GF-D8 (cell line): ENCODE data around the gene STEAP2.
"Not testable (repeated sequence)": the region's sequence is repeated elsewhere in the genome, so short reads cannot be mapped to it uniquely, and the experiment has no call there.

Source experiments
- DNase-seq: peaks from one replicate; lab custom pipeline; 2025; lab: John Stamatoyannopoulos, UW

STEAP2 gene

DNA sequence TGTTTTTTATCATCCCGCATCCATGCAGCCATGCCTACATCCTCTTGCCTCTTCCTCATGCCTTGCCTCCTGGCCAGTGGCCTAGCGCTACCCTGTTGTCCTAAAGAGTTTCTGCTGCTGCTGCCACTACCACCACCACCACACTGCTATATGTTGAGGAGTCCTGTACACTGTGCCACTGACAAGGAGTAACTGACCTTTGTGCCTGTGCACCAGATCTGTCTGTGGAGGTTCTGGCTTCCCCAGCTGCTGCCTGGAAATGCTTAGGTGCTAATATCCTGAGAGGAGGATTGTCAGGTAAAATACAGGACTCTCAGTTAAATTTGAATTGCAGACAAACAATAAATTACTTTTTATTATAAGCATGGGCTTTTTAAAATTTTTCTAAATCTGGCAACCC is 26.5 kb downstream of the STEAP2 start:
- no peak for DNase-seq

DNA sequence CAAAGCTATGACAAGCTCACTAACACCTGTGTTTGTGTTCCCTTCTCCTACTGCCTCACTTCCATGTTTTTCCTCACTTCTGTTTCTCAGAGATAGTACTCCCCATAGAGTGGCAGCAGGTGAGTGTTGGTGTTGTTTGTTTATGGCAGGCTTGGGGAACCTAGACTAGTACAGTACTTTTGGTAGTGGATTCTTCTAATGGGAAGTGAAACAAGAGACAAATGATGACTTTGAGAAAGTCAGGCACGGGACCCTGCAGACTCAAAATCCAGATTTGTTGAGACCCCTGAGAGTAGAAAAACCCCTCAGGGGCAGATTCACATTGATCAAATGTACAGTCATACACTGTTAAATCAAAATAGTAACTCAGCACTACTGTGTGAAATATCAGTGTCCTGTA is 27.0 kb downstream of the STEAP2 start:
- no peak for DNase-seq

DNA sequence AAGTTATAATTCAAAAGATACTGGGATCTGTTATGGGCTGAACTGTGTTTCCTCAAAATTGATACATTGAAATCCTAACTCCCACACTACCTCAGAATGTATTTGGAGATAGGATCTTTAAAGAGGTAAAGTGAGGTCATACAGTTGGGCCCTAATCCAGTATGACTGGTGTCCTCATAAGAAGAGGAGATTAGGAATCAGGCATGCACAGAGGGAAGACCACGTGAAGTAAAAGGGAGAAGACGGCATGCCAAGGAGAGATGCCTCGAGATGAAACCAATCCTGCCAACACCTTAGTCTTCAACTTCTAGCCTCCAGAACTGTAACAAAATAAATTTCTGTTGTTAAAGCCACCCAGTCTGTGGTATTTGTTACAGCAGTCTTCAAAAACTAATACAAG is 27.5 kb downstream of the STEAP2 start:
- no peak for DNase-seq

DNA sequence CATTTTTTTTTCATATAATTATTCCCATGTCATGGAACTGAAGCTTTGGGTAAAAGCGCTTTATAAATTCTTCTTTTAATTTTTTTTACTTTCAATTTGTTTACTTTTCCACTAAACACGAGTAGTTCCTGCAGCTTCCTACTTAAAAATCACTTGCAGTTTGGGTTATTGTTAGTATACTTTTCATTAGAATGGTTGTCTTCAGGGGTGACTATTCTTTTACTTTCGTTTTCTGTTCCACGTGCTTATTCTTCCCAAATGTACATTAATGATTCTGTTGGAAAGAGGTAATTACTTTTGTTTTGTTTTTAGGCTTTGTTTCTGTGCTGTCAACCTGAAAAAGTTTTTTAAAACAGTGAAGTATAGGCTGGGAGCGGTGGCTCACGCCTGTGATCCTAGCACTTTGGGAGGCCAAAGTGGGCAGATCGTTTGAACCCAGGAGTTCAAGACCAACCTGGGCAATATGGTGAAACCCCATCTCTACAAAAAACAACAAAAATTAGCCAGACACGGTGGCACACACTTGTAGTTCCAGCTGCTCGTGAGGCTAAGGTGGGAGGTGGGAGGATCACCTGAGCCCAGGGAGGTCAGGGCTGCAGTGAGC is 28.2 kb downstream of the STEAP2 start:
- no peak for DNase-seq

DNA sequence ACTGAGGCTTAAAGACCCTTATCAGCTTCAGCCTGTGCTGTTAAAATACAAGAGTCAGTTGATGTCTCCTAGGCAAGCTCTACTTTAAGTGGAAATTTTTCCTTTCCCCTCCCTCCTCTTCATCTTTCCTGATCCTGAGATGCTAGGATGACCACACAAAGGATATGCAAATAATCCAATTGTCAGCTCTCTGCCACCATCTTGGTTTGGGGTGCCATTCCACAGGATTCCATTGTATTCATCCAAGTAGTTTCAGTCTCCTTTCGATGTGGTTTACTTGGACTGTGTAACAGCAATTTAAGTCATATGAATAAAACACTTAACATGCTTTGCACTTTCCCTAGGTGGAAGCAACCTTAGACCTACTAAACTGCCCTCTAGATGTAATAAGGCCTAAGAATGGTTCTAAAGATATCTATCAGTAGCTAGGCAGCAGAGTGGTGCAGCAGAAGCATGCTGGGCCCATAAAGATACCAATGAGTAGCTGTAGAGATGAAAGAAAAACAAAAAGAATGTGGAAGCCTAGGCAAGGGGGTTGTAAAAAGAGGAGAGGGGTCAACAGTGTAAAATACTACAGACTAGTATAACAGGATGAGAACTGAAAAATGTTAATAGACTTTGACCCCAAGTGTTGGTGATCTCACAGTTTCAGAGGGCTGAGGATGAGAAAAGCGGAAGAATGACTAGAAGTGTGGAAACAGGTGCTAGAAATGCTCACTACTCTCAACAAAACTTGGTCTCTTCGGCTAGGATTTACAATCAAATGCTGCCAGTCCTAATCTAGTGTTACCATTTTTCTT is 31.0 kb downstream of the STEAP2 start:
- no peak for DNase-seq

DNA sequence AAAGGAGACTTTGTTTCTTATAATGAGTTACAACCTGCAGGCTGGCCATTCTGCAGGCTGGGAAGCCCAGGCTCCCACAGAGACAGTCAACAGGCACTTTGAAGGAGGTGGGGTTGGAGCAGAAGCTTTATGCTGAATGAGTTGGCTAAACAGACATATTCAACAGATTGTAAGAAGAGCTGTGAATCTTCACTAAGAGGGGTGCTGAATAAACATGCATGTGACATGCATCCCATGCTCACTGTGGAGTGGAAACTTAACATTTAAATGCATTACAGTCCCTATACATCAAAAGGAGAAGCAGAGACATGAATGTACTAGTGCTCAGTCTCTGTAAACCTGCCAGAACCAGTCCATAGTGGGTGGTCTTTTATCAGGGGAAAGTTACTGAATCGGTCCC is 32.0 kb downstream of the STEAP2 start:
- no peak for DNase-seq

DNA sequence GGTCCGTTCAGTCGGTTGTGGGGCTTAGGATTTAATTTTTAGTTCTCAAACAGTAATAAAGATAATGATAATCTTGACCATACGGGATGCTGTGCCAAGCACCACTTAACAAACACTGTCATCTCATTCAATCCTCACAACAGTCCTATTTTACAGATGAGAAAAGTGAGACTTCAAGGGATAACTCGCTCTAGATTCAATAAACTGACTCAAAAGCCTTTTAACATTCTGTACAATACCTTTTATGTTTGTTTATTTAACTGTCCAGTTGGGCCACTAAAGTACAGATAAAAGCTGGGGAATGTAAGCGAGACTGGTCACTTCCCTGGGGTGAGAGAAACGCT is 33.0 kb downstream of the STEAP2 start:
- no peak for DNase-seq

DNA sequence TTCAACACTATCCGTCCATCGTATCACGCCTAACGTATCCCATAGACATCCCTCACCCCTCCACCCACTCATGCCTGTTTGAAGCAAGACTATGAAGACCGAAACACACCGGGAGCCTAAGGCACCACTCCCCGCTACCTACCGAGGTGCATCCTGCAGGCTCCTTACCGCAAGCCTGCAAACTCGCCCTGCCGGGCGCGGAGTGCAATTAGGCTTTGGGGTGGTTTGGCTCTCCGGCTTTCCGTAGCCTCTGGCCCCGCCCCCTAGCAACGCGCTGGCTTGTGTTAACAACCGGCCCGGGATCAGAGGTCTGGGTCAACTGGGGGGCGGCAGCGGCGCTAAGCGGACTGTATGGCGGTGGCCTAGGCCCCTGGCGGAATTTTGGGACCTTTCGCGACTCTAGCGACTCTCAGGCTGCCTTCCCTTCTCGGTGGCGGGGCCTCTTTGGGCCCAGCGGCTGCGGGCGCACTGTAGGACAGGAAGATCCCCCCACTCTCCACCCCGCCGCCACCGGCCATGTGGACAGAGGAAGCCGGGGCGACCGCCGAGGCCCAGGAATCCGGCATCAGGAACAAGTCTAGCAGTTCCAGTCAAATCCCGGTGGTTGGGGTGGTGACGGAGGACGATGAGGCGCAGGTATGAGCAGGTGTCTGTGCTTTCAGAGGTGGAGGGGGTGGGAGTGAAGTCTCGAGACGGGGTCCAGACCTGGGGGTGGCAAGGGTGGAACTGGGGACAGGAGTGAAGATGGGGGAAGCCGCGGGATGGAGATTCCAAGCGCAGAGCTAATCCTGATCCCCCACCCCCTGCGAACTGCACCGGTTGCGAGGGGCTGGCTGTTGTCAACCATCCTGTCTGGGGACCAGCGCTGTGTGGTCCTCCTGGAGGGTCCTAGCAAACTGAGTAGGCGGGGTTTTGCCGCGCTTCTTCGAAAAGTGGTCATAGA is 33.6 kb downstream of the STEAP2 start, which contains the start of gene CFAP69:
Gene CFAP69 (plus strand): TSS at position 266 of the 943 bp plus-strand sequence. CDS start 251 bp downstream, at position 517.
- DNase-seq: no peak

DNA sequence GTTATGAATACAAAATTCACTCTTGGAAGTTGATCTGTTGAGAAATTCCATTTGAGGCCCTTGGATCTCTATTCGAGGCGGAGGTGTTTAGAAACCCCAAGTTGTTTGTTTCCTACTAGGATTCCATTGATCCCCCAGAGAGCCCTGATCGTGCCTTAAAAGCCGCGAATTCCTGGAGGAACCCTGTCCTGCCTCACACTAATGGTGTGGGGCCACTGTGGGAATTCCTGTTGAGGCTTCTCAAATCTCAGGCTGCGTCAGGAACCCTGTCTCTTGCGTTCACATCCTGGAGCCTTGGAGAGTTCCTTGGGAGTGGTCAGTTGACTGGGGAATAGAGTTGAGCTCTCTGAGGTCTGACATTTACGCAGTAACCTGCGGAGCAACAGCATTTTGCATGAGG is 34.6 kb downstream of the STEAP2 start:
- no peak for DNase-seq

DNA sequence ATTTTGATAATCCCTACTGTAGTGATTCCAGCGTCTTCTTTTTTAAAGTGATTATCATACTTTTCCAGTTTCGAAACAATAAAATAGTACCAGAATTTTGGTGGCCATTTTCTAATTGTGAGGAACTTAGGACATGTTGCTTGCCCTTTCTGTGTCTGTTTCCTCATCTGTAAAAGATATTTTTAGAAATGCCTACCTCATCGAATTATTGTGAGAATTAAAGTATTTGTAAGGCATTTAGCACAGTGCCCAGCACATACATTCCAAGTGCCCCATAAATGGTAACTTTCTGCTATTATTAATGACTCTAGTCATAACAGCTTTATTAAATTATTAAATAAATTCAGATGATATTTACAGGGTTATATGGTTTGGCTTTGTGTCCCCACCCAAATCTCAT is 37.2 kb downstream of the STEAP2 start:
- DNase-seq: no peak

DNA sequence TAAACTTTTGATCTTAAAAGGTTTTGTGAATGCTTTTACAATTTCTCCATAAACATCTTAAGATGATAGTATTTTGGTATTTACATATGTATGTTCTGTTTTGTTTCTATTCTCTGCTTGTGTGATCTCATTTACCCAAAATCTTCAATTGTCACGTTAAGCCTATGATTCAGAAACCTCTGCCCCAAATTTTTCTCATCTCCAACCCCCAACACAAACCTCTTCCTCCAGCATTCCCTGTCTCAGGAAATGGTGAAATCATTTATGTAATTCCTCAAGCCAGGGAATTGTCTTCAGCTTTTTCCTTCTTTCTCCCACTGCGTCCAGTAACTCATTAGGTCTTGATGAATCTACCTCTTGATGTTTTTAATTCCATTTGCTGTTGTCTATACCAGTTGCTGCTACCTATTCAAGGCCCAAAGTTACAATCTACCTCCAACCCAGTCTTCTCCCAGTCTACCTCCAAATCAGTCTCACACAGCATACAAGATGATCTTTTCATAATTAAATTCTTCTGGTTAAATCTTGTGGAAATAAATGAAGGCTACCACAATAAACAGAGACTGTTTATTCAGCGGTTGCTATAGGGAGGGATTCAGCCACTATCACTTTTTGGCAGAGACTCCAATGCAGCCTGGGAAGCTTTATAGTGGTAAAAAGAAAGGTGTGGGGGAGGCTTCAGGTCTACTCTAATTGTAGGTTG is 39.2 kb downstream of the STEAP2 start:
- no peak for DNase-seq

DNA sequence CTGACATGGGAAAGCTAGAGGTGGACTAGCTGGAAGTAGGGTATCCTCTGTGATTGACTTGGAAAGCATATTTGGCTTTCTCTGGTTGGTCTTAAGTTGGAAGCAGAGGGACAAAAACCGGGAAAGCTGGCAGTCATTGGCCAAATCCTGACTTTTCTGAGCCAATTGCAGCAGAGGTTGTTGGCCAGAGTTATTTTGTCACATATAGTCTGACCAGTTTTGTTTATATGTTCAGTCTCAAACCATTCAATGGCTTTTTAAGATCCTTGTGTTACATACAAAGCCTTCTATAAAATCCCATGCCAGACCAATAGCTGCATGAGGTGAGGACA is 39.7 kb downstream of the STEAP2 start:
- no peak for DNase-seq

DNA sequence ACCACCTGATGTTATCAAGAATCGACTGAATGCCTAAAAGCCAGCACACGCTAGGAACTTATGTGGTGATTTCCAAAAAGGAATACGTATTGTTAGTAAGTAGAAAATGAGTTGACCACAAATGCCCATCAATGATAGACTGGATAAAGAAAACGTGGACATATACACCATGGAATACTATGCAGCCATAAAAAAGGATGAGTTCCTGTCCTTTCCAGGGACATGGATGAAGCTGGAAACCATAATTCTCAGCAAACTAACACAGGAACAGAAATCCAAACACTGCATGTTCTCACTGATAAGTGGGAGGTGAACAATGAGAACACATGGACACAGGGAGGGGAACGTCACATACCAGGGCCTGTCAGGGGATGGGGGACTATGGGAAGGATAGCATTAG is 44.5 kb downstream of the STEAP2 start:
- not testable (repeated sequence) for DNase-seq

DNA sequence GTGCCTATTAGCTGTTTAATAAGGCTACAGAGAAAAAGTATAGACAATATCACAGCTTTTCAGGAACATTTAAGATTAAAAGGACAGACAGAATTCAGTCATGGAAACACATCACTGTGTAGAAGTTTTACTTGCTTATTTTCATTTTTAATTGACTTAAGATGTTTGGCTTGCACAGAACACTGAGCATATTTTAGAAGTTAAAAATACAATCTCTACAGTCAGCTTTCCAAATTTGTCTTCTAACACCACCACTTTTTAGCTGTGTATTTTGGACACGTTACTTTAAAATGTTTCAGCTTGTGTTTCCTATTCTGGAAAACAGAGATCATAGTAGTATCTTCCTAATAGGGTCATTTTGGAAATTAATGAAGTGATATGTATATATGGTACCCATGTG is 45.2 kb downstream of the STEAP2 start:
- DNase-seq: no peak

DNA sequence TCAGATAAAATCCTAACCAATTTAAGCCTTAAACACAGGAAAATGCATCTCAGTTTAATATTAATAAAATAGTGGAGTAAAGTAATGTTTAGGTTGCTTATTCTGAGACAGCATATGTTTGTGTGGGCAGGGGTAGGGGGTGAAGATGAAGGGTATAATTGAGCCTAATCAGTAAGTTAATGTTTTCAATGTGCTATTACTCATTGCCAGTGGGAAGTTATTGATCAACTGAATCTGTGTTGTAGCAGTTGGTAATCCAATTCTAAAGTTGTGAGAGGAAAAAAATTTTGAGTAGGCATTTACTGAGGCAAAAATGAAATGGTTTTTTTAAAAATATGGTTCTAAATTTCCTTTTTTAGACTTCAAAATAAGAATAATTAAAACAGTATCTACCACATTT is 49.9 kb downstream of the STEAP2 start:
- DNase-seq: no peak

DNA sequence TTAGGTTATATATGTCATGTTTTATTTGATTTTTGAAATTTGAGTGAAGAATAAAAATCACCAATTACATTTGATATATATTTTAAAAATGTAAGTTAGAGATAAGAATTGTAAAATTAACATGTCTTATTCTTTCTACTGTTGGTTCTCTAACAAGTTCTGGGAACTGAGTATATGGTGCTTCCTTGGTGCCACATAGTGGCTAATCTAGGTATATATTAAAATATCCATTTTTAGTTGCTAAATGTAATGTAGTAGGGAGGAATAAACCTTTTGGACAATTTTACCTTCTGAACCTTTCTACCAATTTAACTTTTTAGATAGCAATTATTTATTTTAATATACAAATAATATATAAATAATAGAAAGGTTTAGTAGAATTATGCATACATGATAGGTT is 50.9 kb downstream of the STEAP2 start:
- peak; percentile 15 for DNase-seq

DNA sequence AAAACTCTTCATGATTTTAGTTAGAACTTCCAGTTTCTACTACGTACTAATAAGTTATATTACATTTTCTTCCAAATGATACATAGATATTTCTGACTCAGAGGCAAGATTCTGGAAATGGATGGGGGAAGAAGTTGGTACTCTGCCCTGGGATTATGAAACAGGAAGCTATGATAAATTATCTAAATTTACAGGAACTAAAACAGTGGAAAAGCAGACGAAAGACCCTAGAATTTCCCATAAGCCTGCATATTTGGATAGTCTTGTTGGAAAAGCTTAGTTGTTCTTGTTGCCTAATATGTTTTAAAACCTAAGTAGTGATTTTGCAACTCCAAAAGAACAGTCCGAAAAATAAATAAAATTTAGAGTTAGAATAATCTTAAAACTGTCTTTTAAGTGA is 55.3 kb downstream of the STEAP2 start:
- no peak for DNase-seq

DNA sequence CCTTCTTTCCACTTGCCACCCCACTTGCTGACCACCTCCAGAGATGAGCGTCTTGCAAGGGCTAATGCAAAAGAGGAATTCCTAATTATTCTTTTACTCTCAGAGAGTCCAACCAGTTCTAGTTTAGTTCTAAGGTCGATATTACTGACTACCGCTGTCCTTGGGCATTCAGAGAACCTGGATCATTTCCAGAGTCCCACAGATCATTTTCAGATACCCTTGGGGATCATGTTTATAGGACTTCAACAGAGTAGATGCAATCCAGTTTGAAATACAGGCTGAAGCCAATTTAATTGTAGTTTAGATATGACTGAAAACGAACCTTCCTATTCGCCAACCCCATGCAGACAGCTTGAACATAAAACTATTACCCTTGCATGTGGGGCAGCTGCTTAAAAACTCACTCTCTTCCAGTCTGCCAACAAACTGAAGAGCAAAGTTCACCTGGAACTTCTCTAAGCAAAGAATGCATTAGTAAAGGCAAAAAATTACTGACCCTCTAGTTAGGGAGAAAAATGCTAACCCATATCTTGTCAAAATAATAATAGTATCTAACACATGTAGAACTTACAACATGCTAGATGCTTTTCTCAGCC is 55.8 kb downstream of the STEAP2 start:
- no peak for DNase-seq

DNA sequence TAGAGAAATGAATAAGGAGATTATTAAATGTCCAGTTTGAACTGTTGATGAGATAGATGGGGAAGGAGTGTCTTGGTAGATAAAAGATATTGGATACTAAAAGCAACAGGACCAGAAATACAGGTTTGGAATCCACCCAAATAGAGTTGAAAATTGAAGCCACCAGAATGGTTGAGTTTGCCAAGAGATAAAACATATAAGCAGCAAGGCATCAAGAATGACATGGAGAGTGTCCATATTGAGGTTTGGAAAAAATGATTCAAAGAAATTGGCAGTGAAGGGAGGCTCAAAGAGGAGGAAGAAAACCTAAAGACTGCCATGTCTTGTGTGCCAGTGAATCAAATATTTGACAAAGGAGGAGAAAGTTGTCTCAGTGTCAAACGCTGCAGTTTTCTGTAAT is 57.6 kb downstream of the STEAP2 start:
- DNase-seq: no peak

DNA sequence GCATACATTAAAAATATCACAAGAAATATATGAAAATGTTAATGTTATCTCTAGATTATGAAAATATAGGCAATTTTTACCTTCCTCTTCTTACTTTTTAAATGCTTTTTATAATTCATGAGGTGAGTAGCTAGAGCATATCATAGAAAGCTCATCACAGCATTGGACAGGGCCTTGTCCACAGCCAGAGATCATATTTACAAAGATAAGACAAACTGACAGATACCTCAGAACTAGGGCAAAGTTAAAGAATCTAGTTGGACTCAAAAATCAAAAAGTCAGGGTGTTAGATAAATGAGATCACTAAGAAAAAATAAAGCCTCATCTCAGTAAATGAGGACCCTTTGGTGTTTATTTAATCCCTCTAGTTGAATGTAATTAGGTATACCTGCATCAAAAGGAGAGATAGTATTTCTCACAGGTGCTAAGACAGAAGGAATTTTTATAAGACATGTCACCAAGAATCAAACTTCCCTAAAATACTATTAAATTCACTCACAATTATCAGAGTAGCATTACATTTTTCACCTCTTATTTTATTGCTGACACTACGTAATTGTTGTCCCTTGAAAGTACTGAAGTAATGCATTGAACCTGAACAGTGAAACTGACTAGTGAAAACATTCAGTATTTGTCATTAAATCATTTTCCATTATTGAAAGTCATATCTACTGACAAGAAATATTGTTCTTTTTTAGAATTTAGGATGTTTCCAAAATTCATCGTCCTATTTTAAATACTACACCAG is 59.1 kb downstream of the STEAP2 start:
- DNase-seq: no peak

DNA sequence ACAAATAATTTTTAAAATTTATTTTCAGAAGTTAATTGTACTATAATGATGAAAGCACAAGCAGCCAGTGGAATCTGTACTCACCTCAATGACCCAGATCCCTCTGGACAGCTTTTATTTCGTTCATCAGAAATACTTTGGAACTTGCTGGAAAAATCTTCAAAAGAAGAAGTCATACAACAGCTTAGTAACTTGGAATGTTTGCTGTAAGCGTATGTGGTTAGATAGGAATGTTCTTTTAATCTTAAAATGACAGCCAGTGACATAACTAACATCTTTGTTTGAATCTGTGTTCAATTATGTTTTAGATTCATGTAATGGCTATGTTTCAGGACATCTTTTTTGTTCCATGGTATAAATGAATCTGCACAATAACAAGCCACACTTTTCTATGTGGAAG is 60.2 kb downstream of the STEAP2 start:
- DNase-seq: no peak
